Measurements from ENCODE around the gene PSMA1.

DNA sequence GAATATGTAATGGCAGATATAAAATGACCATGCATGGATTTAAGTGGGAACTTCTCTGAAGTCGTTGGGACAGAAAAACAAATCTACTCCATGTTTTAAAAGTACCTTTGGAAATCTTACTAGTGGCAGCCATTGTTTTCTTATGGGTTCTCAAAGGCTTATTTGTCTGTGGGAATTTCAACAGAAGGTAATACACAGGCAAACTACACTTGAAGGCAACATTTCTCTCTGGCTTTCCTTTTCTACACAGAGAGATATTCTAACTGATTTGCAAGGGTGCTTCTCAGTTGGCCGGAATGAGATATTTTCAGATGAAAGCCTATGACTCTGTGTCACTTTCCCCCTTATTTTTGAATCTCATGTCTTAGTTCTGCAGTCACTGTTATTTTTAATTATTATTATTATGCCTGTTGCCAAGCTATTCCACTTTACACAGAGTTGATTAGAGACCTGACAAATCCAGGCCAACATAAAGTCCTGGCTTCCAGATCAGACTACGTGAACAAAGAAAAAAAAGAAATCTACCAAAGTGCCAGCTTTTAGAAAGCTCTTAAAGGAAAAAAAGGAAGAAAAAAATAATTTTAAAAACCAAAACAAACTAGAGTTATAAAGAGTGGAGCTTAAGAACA lies 18.9 kb upstream of the PSMA1 start:
- TF ChIP-seq CREB3 (CRISPR knock-in tag; IDR thresholded peaks at IDR 0.05) (no peak), ZNF24 (IDR thresholded peaks at IDR 0.05) (no peak), CHD4 (IDR thresholded peaks at IDR 0.05; ENCODE audit: borderline replicate concordance, low read length) (no peak), FOXP1 (IDR thresholded peaks at IDR 0.05) (no peak), FOXP1 (CRISPR knock-in tag; IDR thresholded peaks at IDR 0.05) (no peak), ZBTB7A (CRISPR knock-in tag; IDR thresholded peaks at IDR 0.05) (no peak), EZH2 (conservative IDR thresholded peaks at IDR 0.05; ENCODE audit: low read depth, low read length) (no peak)
- TF ChIP-seq, protein P1, sequence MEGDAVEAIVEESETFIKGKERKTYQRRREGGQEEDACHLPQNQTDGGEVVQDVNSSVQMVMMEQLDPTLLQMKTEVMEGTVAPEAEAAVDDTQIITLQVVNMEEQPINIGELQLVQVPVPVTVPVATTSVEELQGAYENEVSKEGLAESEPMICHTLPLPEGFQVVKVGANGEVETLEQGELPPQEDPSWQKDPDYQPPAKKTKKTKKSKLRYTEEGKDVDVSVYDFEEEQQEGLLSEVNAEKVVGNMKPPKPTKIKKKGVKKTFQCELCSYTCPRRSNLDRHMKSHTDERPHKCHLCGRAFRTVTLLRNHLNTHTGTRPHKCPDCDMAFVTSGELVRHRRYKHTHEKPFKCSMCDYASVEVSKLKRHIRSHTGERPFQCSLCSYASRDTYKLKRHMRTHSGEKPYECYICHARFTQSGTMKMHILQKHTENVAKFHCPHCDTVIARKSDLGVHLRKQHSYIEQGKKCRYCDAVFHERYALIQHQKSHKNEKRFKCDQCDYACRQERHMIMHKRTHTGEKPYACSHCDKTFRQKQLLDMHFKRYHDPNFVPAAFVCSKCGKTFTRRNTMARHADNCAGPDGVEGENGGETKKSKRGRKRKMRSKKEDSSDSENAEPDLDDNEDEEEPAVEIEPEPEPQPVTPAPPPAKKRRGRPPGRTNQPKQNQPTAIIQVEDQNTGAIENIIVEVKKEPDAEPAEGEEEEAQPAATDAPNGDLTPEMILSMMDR (CRISPR knock-in tag; IDR thresholded peaks at IDR 0.05), result no peak
